DND-41 (cell line): ENCODE results near the gene NDRG4.

ENCODE experiments used
- ATAC-seq: fragments of 200-7000 bp; cut with Tn5 transposase; 3 replicates; pipeline ENCODE4 v1.9.1; 2021; ENCODE audit warnings: low read depth; ENCODE audit not compliant: insufficient read depth
- DNase-seq: peaks from one replicate; pipeline ENCODE4 v3.0.0-alpha.2; 2020
- H2AFZ ChIP-seq: 2 replicates; pipeline ENCODE4 v1.6.0; 2012; ENCODE audit warnings: low read depth, low read length
- H3K27ac ChIP-seq: 2 replicates; pipeline ENCODE4 v1.5.1; 2012; ENCODE audit warnings: low read length, inconsistent platforms
- H3K27me3 ChIP-seq: fragments of 200-600 bp; sonication (generic); 2 replicates; pipeline ENCODE4 v1.6.0; 2012; ENCODE audit warnings: low read length, mild to moderate bottlenecking, inconsistent platforms; ENCODE audit not compliant: insufficient read depth, poor library complexity
- H3K36me3 ChIP-seq: 2 replicates; pipeline ENCODE4 v1.5.1; 2012; ENCODE audit warnings: low read length, inconsistent platforms; ENCODE audit not compliant: insufficient read depth
- H3K4me1 ChIP-seq: 2 replicates; pipeline ENCODE4 v1.5.1; 2012; ENCODE audit warnings: mild to moderate bottlenecking, low read length; ENCODE audit not compliant: insufficient read depth
- H3K4me2 ChIP-seq: 2 replicates; pipeline ENCODE4 v1.6.0; 2012; ENCODE audit warnings: mild to moderate bottlenecking, moderate library complexity, low read length, inconsistent platforms; ENCODE audit not compliant: insufficient read depth
- H3K4me3 ChIP-seq, 2 experiments: fragments of 200-600 bp in 1 of 2; shearing (Covaris generic) in 1 of 2; 2 replicates each; pipeline ENCODE4 v1.5.1; 2012 to 2016; ENCODE audit warnings: inconsistent platforms in 2 of 2, low read length in 2 of 2, mild to moderate bottlenecking in 2 of 2, low read depth in 1 of 2, moderate library complexity in 1 of 2
- H3K79me2 ChIP-seq: 2 replicates; pipeline ENCODE4 v1.6.0; 2012; ENCODE audit warnings: low read length, inconsistent platforms; ENCODE audit not compliant: insufficient read depth
- H3K9ac ChIP-seq: 2 replicates; pipeline ENCODE4 v1.6.0; 2012; ENCODE audit warnings: low read depth, mild to moderate bottlenecking, inconsistent platforms, low read length, moderate library complexity
- H3K9me3 ChIP-seq: 2 replicates; pipeline ENCODE4 v1.5.1; 2012; ENCODE audit warnings: low read length, moderate library complexity, mild to moderate bottlenecking, inconsistent platforms; ENCODE audit not compliant: insufficient read depth, severe bottlenecking
- H4K20me1 ChIP-seq: 2 replicates; pipeline ENCODE4 v1.6.0; 2012; ENCODE audit warnings: low read length; ENCODE audit not compliant: insufficient read depth
- CTCF ChIP-seq: IDR thresholded peaks from 2 replicates; pipeline ENCODE4 v1.5.1; 2012; ENCODE audit warnings: borderline replicate concordance, low read length, moderate library complexity, mild to moderate bottlenecking; ENCODE audit not compliant: poor library complexity, severe bottlenecking; ENCODE audit errors: extremely low read depth
- EZH2 ChIP-seq: IDR thresholded peaks from 3 replicates; pipeline ENCODE4 v1.6.1; 2012; ENCODE audit warnings: borderline replicate concordance, low read depth, mild to moderate bottlenecking, moderate library complexity, low read length, inconsistent platforms; ENCODE audit not compliant: severe bottlenecking

Gene NDRG4

GRCh38 chr16:58465817-58466216, 34.1 kb upstream of the NDRG4 start:
- Histone ChIP-seq H3K9ac (no peak overlapping the region), H3K4me1 (no peaks in the 10 kb centered on the region), H3K4me2 (no peak overlapping the region), H2AFZ (no peak overlapping the region), H3K4me3 (no peak overlapping the region), H3K27me3 (no peaks in the 10 kb centered on the region), H3K79me2 (no peaks in the 10 kb centered on the region), H3K9me3 (no peaks in the 10 kb centered on the region), H4K20me1 (no peaks in the 10 kb centered on the region), H3K27ac (no peak overlapping the region), H3K36me3 (no peaks in the 10 kb centered on the region)
- ATAC-seq (no peak), DNase-seq (no peak)
- no peak for TF ChIP-seq CTCF
- no peak for TF ChIP-seq EZH2

GRCh38 chr16:58466396-58466795, 33.5 kb upstream of the NDRG4 start:
- TF ChIP-seq CTCF (no peak), EZH2 (no peak)
- Histone ChIP-seq H3K27ac (no peak overlapping the region), H3K4me3 (no peak overlapping the region), H4K20me1 (no peaks in the 10 kb centered on the region), H3K27me3 (no peaks in the 10 kb centered on the region), H3K36me3 (no peaks in the 10 kb centered on the region), H3K9ac (no peak overlapping the region), H2AFZ (no peak overlapping the region), H3K4me1 (no peaks in the 10 kb centered on the region), H3K4me2 (no peak overlapping the region), H3K9me3 (no peaks in the 10 kb centered on the region), H3K79me2 (no peaks in the 10 kb centered on the region)
- ATAC-seq, result no peak
- no peak for DNase-seq

- Histone ChIP-seq H3K4me3 (no peak overlapping the region), H3K4me1 (no peaks in the 10 kb centered on the region), H3K27me3 (no peaks in the 10 kb centered on the region), H3K36me3 (no peaks in the 10 kb centered on the region), H3K4me2 (no peak overlapping the region), H3K79me2 (no peaks in the 10 kb centered on the region), H3K9ac (no peak overlapping the region), H4K20me1 (no peaks in the 10 kb centered on the region), H3K9me3 (no peaks in the 10 kb centered on the region), H2AFZ (no peak overlapping the region), H3K27ac (no peak overlapping the region)
- DNase-seq (no peak), ATAC-seq (no peak)
- TF ChIP-seq EZH2 (no peak), CTCF (no peak)
Measured at GRCh38 chr16:58467905-58468304, 32.0 kb upstream of the NDRG4 start.
